K562 (cell line): ENCODE data around the gene AHCYL2.

Experiments
- ARID3A ChIP-seq: IDR thresholded peaks from 2 replicates; pipeline ENCODE4 v1.6.1; 2012; ENCODE audit warnings: low read depth, low read length, improper control_type of control experiment, borderline replicate concordance
- CTCF ChIP-seq, 3 experiments: IDR thresholded peaks in 2 of 3; conservative IDR thresholded peaks in 1 of 3; 2 replicates each; pipeline ENCODE4 v1.5.1; 2011 to 2012; ENCODE audit warnings: low read length in 3 of 3, mild to moderate bottlenecking in 3 of 3, control low read depth in 2 of 3, improper control_type of control experiment in 1 of 3, inconsistent platforms in 1 of 3, low read depth in 1 of 3, mixed read lengths in 1 of 3, moderate library complexity in 1 of 3; ENCODE audit not compliant: insufficient read depth in 2 of 3
- E2F8 ChIP-seq: fragments of 450-650 bp; IDR thresholded peaks from 2 replicates; pipeline ENCODE4 v1.7.1; 2018; ENCODE audit warnings: mild to moderate bottlenecking, low read depth; ENCODE audit not compliant: partially characterized antibody
- ESRRA ChIP-seq: fragments of 450-650 bp; IDR thresholded peaks from 2 replicates; pipeline ENCODE4 v1.6.1; 2014; ENCODE audit warnings: low read depth, mild to moderate bottlenecking, moderate library complexity, borderline replicate concordance
- NR2C2 ChIP-seq, 2 experiments: fragments of 200-800 bp in 1 of 2; sonication (Bioruptor generic) in 1 of 2; sonication (generic) in 1 of 2; formaldehyde crosslinking in 1 of 2; IDR thresholded peaks; 2 replicates each; pipeline versions ENCODE4 v1.6.1 to v1.8.0; 2016 to 2022; ENCODE audit warnings: mild to moderate bottlenecking in 1 of 2, missing compliant biosample characterization in 1 of 2, missing genetic modification characterization in 1 of 2, missing genetic modification reagents in 1 of 2
- NR2F6 ChIP-seq: fragments of 450-650 bp; formaldehyde crosslinking; IDR thresholded peaks from 2 replicates; pipeline ENCODE4 v1.4.0; 2020; ENCODE audit warnings: mild to moderate bottlenecking
- POLR2A ChIP-seq: fragments of 450-650 bp; conservative IDR thresholded peaks from 2 replicates; pipeline ENCODE4 v1.6.1; 2016
- RREB1 ChIP-seq: fragments of 250-450 bp; sonication (Bioruptor Pico); IDR thresholded peaks from 2 replicates; pipeline ENCODE4 v1.4.0; 2020
- SMARCC2 ChIP-seq: fragments of 450-650 bp; IDR thresholded peaks from 2 replicates; pipeline ENCODE4 v1.6.1; 2017; ENCODE audit warnings: antibody characterized with exemption, moderate library complexity, mild to moderate bottlenecking, low read depth
- STAG1 ChIP-seq: sonication (generic); formaldehyde crosslinking; IDR thresholded peaks from 2 replicates; pipeline ENCODE4 v1.5.0; 2020; ENCODE audit warnings: missing genetic modification reagents, borderline replicate concordance
- ZBTB7A ChIP-seq: IDR thresholded peaks from 2 replicates; pipeline ENCODE4 v1.6.1; 2011; ENCODE audit warnings: low read depth, mild to moderate bottlenecking, low read length, moderate library complexity, borderline replicate concordance; ENCODE audit not compliant: control insufficient read depth

- TF ChIP-seq ZBTB7A (no peak), E2F8 (no peak), SMARCC2 (no peak), NR2F6 (no peak), ARID3A (no peak), CTCF (IDR thresholded peaks at IDR 0.05 in 2 of 3, conservative IDR thresholded peaks at IDR 0.05 in 1 of 3; ENCODE audit: insufficient read depth in 2 of 3, low read depth in 1 of 3, low read length in 3 of 3) (no peak), STAG1 (CRISPR knock-in tag) (no peak), NR2C2 (CRISPR knock-in tag; IDR thresholded peaks at IDR 0.05) (no peak), NR2C2 (tag; IDR thresholded peaks at IDR 0.05) (no peak), RREB1 (no peak), ESRRA (no peak), POLR2A (no peak)
Observed at GRCh38 chr7:129421717-129422250, 197.0 kb downstream of the AHCYL2 start.
